H1 (cell line): Measurements from ENCODE around the gene ASMT. TPM values are rescaled to one million over a fixed set of nuclear protein-coding genes. Genes with fewer than 3 reads are reported as not detected.
"Not testable (repeated sequence)": the region's sequence is repeated elsewhere in the genome, so short reads cannot be mapped to it uniquely, and the experiment has no call there.

Source experiments
- CTCF ChIA-PET: fragments of 300-600 bp; sonication (Branson Sonifier 250); formaldehyde crosslinking; loops from one replicate; lab custom pipeline; 2021; ENCODE audit not compliant: partially characterized antibody; lab: Charles Lee
- POLR2A ChIA-PET: fragments of 300-600 bp; sonication (Branson Sonifier 250); formaldehyde crosslinking; loops from one replicate; lab custom pipeline; 2021; ENCODE audit warnings: inconsistent platforms; ENCODE audit not compliant: partially characterized antibody; lab: Charles Lee
- DNase-seq, 2 experiments: peaks; one replicate each; pipeline versions ENCODE4 v3.0.0 to v3.0.0-alpha.2; 2010 to 2022; ENCODE audit warnings: low spot score in 2 of 2, low read depth in 1 of 2, mixed read lengths in 1 of 2
- FAIRE-seq: peaks from 2 replicates; lab custom pipeline; 2011; peaks lifted over from hg19 to GRCh38; lab: Jason Lieb, UNC
- H2AFZ ChIP-seq: 2 replicates; pipeline ENCODE4 v1.8.1; 2012; ENCODE audit warnings: low read length, inconsistent platforms
- H2AK5ac ChIP-seq: 2 replicates; pipeline ENCODE4 v1.6.1; 2013; ENCODE audit warnings: low read depth, low read length
- H2BK120ac ChIP-seq: replicated peaks from 2 replicates; pipeline ENCODE3; 2013; ENCODE audit warnings: low read depth, low read length, inconsistent platforms
- H2BK12ac ChIP-seq: 2 replicates; pipeline ENCODE4 v1.6.1; 2013; ENCODE audit warnings: low read depth, low read length
- H2BK15ac ChIP-seq: 2 replicates; pipeline ENCODE4 v1.6.1; 2013; ENCODE audit warnings: low read length
- H2BK20ac ChIP-seq: 2 replicates; pipeline ENCODE4 v1.6.1; 2013; ENCODE audit warnings: low read length
- H2BK5ac ChIP-seq: 2 replicates; pipeline ENCODE4 v1.6.1; 2013; ENCODE audit warnings: low read depth, low read length
- H3K14ac ChIP-seq: 2 replicates; pipeline ENCODE4 v1.6.1; 2013; ENCODE audit warnings: inconsistent platforms; ENCODE audit not compliant: insufficient read length
- H3K18ac ChIP-seq: 2 replicates; pipeline ENCODE4 v1.6.1; 2013; ENCODE audit warnings: low read length; ENCODE audit errors: extremely low read depth
- H3K23ac ChIP-seq: 2 replicates; pipeline ENCODE4 v1.6.1; 2013; ENCODE audit warnings: inconsistent platforms; ENCODE audit not compliant: insufficient read length
- H3K23me2 ChIP-seq: 2 replicates; pipeline ENCODE4 v1.6.1; 2013; ENCODE audit warnings: low read depth, low read length
- H3K27ac ChIP-seq: 2 replicates; pipeline ENCODE4 v1.6.1; 2011; ENCODE audit warnings: low read depth, low read length, inconsistent platforms
- H3K27me3 ChIP-seq, 4 experiments: replicated peaks in 1 of 4; 1 replicate in 1 of 4; 2 replicates in 3 of 4; pipeline versions ENCODE4 v1.6.1 to v1.8.1; 2011 to 2013; ENCODE audit warnings: low read length in 3 of 4, mild to moderate bottlenecking in 3 of 4, inconsistent platforms in 2 of 4, mixed read lengths in 2 of 4, moderate library complexity in 1 of 4; ENCODE audit not compliant: control insufficient read depth in 3 of 4, insufficient read depth in 3 of 4; ENCODE audit errors: extremely low read depth in 1 of 4
- H3K36me3 ChIP-seq, 4 experiments: 2 replicates each; pipeline versions ENCODE4 v1.6.1 to v1.8.1; 2011 to 2013; ENCODE audit warnings: mild to moderate bottlenecking in 4 of 4, low read length in 3 of 4, moderate library complexity in 2 of 4, control low read depth in 1 of 4, inconsistent platforms in 1 of 4; ENCODE audit not compliant: insufficient read depth in 4 of 4, control insufficient read depth in 2 of 4
- H3K4ac ChIP-seq: replicated peaks from 2 replicates; pipeline ENCODE3; 2013; ENCODE audit warnings: low read length, low read depth, mixed read lengths, inconsistent platforms; ENCODE audit not compliant: insufficient read length
- H3K4me1 ChIP-seq, 4 experiments: replicated peaks in 1 of 4; 1 replicate in 1 of 4; 2 replicates in 3 of 4; pipeline versions ENCODE4 v1.6.1 to v1.8.1; 2011 to 2013; ENCODE audit warnings: low read length in 3 of 4, inconsistent platforms in 2 of 4, mixed read lengths in 1 of 4; ENCODE audit not compliant: insufficient read depth in 4 of 4, control insufficient read depth in 3 of 4
- H3K4me2 ChIP-seq, 2 experiments: 2 replicates each; pipeline versions ENCODE4 v1.6.1 to v1.8.1; 2011 to 2013; ENCODE audit warnings: low read depth in 2 of 2, low read length in 2 of 2, control low read depth in 1 of 2, inconsistent platforms in 1 of 2, mild to moderate bottlenecking in 1 of 2; ENCODE audit not compliant: insufficient read depth in 1 of 2
- H3K4me3 ChIP-seq, 4 experiments: fragments of 200-600, 300-600 bp in 1 of 4; sonication (generic), shearing (Covaris generic), sonication (Bioruptor Twin) in 1 of 4; 2 replicates each; pipeline versions ENCODE4 v1.5.1 to v1.8.1; 2011 to 2016; ENCODE audit warnings: low read length in 4 of 4, low read depth in 3 of 4, control low read depth in 2 of 4, inconsistent platforms in 2 of 4, mild to moderate bottlenecking in 2 of 4, mixed read lengths in 1 of 4, moderate library complexity in 1 of 4; ENCODE audit not compliant: insufficient read depth in 2 of 4; ENCODE audit errors: extremely low read depth in 1 of 4
- H3K56ac ChIP-seq: replicated peaks from 2 replicates; pipeline ENCODE3; 2013; ENCODE audit warnings: low read depth, mild to moderate bottlenecking, mixed read lengths, low read length, inconsistent platforms; ENCODE audit not compliant: insufficient read length
- H3K79me1 ChIP-seq: 2 replicates; pipeline ENCODE4 v1.6.1; 2013; ENCODE audit warnings: low read depth, low read length, control low read depth
- H3K79me2 ChIP-seq, 2 experiments: 2 replicates each; pipeline versions ENCODE4 v1.6.1 to v1.8.1; 2012 to 2013; ENCODE audit warnings: low read length in 2 of 2, mild to moderate bottlenecking in 2 of 2, inconsistent platforms in 1 of 2; ENCODE audit not compliant: insufficient read depth in 2 of 2, control insufficient read depth in 1 of 2
- H3K9ac ChIP-seq, 4 experiments: replicated peaks in 1 of 4; 1 replicate in 1 of 4; 2 replicates in 3 of 4; pipeline versions ENCODE4 v1.6.1 to v1.8.1; 2011 to 2013; ENCODE audit warnings: low read depth in 3 of 4, low read length in 3 of 4, control low read depth in 2 of 4, mild to moderate bottlenecking in 2 of 4, moderate library complexity in 2 of 4, inconsistent platforms in 1 of 4; ENCODE audit errors: extremely low read depth in 1 of 4
- H3K9me3 ChIP-seq, 2 experiments: 2 replicates each; pipeline versions ENCODE4 v1.6.1 to v1.8.1; 2012 to 2013; ENCODE audit warnings: mild to moderate bottlenecking in 2 of 2, moderate library complexity in 2 of 2, control low read depth in 1 of 2, inconsistent platforms in 1 of 2, low read depth in 1 of 2, low read length in 1 of 2, mixed read lengths in 1 of 2; ENCODE audit not compliant: insufficient read depth in 2 of 2
- H4K20me1 ChIP-seq, 2 experiments: replicated peaks in 1 of 2; 2 replicates each; pipeline versions ENCODE3 to v1.8.1; 2011 to 2013; ENCODE audit warnings: inconsistent platforms in 2 of 2, low read length in 2 of 2, mild to moderate bottlenecking in 1 of 2; ENCODE audit not compliant: insufficient read depth in 2 of 2, control insufficient read depth in 1 of 2
- H4K5ac ChIP-seq: 2 replicates; pipeline ENCODE4 v1.6.1; 2013; ENCODE audit warnings: low read length, low read depth, mixed read lengths, inconsistent platforms; ENCODE audit not compliant: insufficient read length
- H4K8ac ChIP-seq: 2 replicates; pipeline ENCODE4 v1.8.0; 2013; ENCODE audit warnings: mild to moderate bottlenecking, moderate library complexity, low read length, inconsistent platforms; ENCODE audit not compliant: insufficient read depth; ENCODE audit errors: extremely low read depth
- H4K91ac ChIP-seq: replicated peaks from 2 replicates; pipeline ENCODE3; 2013; ENCODE audit warnings: low read length, mixed read lengths, inconsistent platforms; ENCODE audit not compliant: insufficient read length
- WGBS, 2 experiments: shearing (Covaris generic) in 1 of 2; methylation state at CpG; one replicate each; pipeline versions ENCODE4 v1.1.6 to v1.1.7; 2013 to 2015; ENCODE audit warnings: low lambda C conversion rate in 2 of 2, mixed read lengths in 2 of 2, inconsistent platforms in 1 of 2, low coverage in 1 of 2, missing lambda C conversion rate in 1 of 2; ENCODE audit not compliant: insufficient replicate concordance in 2 of 2, insufficient coverage in 1 of 2, insufficient read length in 1 of 2; ENCODE audit errors: extremely low coverage in 1 of 2, missing lambda C conversion rate in 1 of 2; 5-methylcytosine and 5-hydroxymethylcytosine counted together
- polyA plus RNA-seq, 7 experiments: library from polyadenylated mRNA; depleted of rRNA in 3 of 7; stranded (reverse) in 5 of 7; unstranded in 2 of 7; fragments of >200 nt in 5 of 7; fragments of 200-250 nt in 2 of 7; gene quantifications; 1 replicate in 5 of 7; 2 replicates in 1 of 7; 4 replicates in 1 of 7; pipeline versions ENCODE4 v1.2.1 to v1.2.3, GENCODE V29; 2011 to 2013; ENCODE audit warnings: missing spikeins in 2 of 7, mixed read lengths in 2 of 7
- total RNA-seq: library from RNA; stranded (reverse); fragmentation: NEBNext Ultra II Directional; extraction: Animal tissue kit (Norgen Biotek cat#: 25700); gene quantifications from 2 replicates; pipeline ENCODE4 v1.2.1, GENCODE V29; 2021

Gene ASMT
- total and polyA plus RNA-seq, 2 of the 8 experiments (the other 6 are each of a cell fraction or from before 2014, with no cell fraction given), result 1.5 to 3.1 TPM

- H3K9me3 ChIP-seq, FAIRE-seq, H3K56ac ChIP-seq, H3K23ac ChIP-seq, H3K23me2 ChIP-seq, H2BK120ac ChIP-seq, H2AFZ ChIP-seq, CTCF ChIA-PET, H2BK15ac ChIP-seq, H3K4me3 ChIP-seq, H3K4ac ChIP-seq, H3K18ac ChIP-seq, H2BK12ac ChIP-seq, H3K79me1 ChIP-seq, H4K20me1 ChIP-seq, H3K4me2 ChIP-seq, DNase-seq, H3K4me1 ChIP-seq, H3K14ac ChIP-seq, H2BK5ac ChIP-seq, H4K5ac ChIP-seq, H2BK20ac ChIP-seq, H3K27ac ChIP-seq, H3K36me3 ChIP-seq, H4K8ac ChIP-seq, H3K27me3 ChIP-seq, H4K91ac ChIP-seq, H3K79me2 ChIP-seq, H2AK5ac ChIP-seq, POLR2A ChIA-PET, H3K9ac ChIP-seq: not testable (repeated sequence)
- 91% methylated on average over 14 of the region's 14 CpGs; no CpG with 5 or more reads in 1 of the 2 experiments for WGBS, 2 experiments
Observed at GRCh38 chrX:1624158-1624860, 9.4 kb downstream of the ASMT start.

GRCh38 chrX:1624861-1625215 is 10.0 kb downstream of the ASMT start:
- not testable (repeated sequence) for H3K79me1 ChIP-seq, H3K4me3 ChIP-seq

More at GRCh38 chrX:1624861-1625215, 10.0 kb downstream of the ASMT start:
- CTCF ChIA-PET, H3K23me2 ChIP-seq, H2BK12ac ChIP-seq, H4K5ac ChIP-seq, H2AFZ ChIP-seq, H3K27me3 ChIP-seq, H3K4me1 ChIP-seq, H4K8ac ChIP-seq, H2BK20ac ChIP-seq, H3K4me2 ChIP-seq, H2BK120ac ChIP-seq, H3K9me3 ChIP-seq, H4K20me1 ChIP-seq, H3K27ac ChIP-seq, H2BK15ac ChIP-seq, H2BK5ac ChIP-seq, H3K23ac ChIP-seq, H3K36me3 ChIP-seq, POLR2A ChIA-PET, H3K4ac ChIP-seq, H2AK5ac ChIP-seq, H3K18ac ChIP-seq, H4K91ac ChIP-seq, H3K56ac ChIP-seq, H3K14ac ChIP-seq, FAIRE-seq, DNase-seq, H3K79me2 ChIP-seq, H3K9ac ChIP-seq: not testable (repeated sequence)
- 68% methylated on average over 5 of the region's 7 CpGs; no CpG with 5 or more reads in 1 of the 2 experiments for WGBS, 2 experiments
